WERI-Rb-1 (cell line): ENCODE measurements around the gene FAAP100.
"Not testable (repeated sequence)": the region's sequence is repeated elsewhere in the genome, so short reads cannot be mapped to it uniquely, and the experiment has no call there.

Experiments
- DNase-seq: peaks from one replicate; pipeline ENCODE4 v3.0.0-alpha.2; 2020
- H3K27ac ChIP-seq: fragments of 250-450 bp; sonication (Bioruptor Pico); 2 replicates; pipeline ENCODE4 v1.5.1; 2020; ENCODE audit warnings: mild to moderate bottlenecking, moderate library complexity
- H3K27me3 ChIP-seq: fragments of 250-450 bp; sonication (Bioruptor Pico); 2 replicates; pipeline ENCODE4 v1.5.1; 2021; ENCODE audit warnings: mild to moderate bottlenecking, low read depth, moderate library complexity; ENCODE audit not compliant: insufficient read depth, severe bottlenecking
- H3K36me3 ChIP-seq: fragments of 250-450 bp; sonication (Bioruptor Pico); 2 replicates; pipeline ENCODE4 v1.5.1; 2020; ENCODE audit warnings: mild to moderate bottlenecking, moderate library complexity
- H3K4me3 ChIP-seq: 2 replicates; pipeline ENCODE4 v1.5.1; 2011; ENCODE audit warnings: low read depth, mild to moderate bottlenecking, control low read depth, low read length
- H3K9me3 ChIP-seq: fragments of 250-450 bp; sonication (Bioruptor Pico); 2 replicates; pipeline ENCODE4 v1.5.1; 2021; ENCODE audit warnings: mild to moderate bottlenecking, moderate library complexity; ENCODE audit not compliant: severe bottlenecking
- CTCF ChIP-seq: IDR thresholded peaks from 2 replicates; pipeline ENCODE4 v1.5.1; 2011; ENCODE audit warnings: low read depth, mild to moderate bottlenecking, control low read depth, inconsistent platforms, low read length

FAAP100 gene

GRCh38 chr17:81535480-81536298 is 16.5 kb downstream of the FAAP100 start:
- Histone ChIP-seq H3K4me3 (no peak overlapping the region), H3K9me3 (peaks cover 4% of the 10 kb centered on the region), H3K27ac (no peak overlapping the region), H3K36me3 (peaks cover 26% of the 10 kb centered on the region), H3K27me3 (no peaks in the 10 kb centered on the region)
- no peak for TF ChIP-seq CTCF
- DNase-seq, result no peak

- H3K27me3 ChIP-seq, result no peaks in the 10 kb centered on the region
- H3K27ac ChIP-seq, result no peak overlapping the region; the same call in 1 of the 2 replicates
- peaks cover 19% of the 10 kb centered on the region for H3K36me3 ChIP-seq
- no peak for TF ChIP-seq CTCF
- H3K4me3 ChIP-seq, result no peak overlapping the region
- peaks cover 6% of the 10 kb centered on the region for H3K9me3 ChIP-seq
- DNase-seq, result no peak
These were observed 17.2 kb downstream of the FAAP100 start for GRCh38 chr17:81535007-81535328.

- no peak overlapping the region; the same call in 1 of the 2 replicates for H3K27ac ChIP-seq
- no peaks in the 10 kb centered on the region for H3K27me3 ChIP-seq
- H3K4me3 ChIP-seq, result no peak overlapping the region
- TF ChIP-seq CTCF, result no peak
- peaks cover 6% of the 10 kb centered on the region for H3K9me3 ChIP-seq
- peak; percentile 77 for DNase-seq
- H3K36me3 ChIP-seq, result peaks cover 13% of the 10 kb centered on the region
These were observed 17.8 kb downstream of the FAAP100 start for GRCh38 chr17:81534157-81535006.

GRCh38 chr17:81533339-81534141 is 18.6 kb downstream of the FAAP100 start:
- H3K27me3 ChIP-seq, result no peaks in the 10 kb centered on the region
- H3K9me3 ChIP-seq, result peaks cover 6% of the 10 kb centered on the region
- no peak for TF ChIP-seq CTCF
- H3K27ac ChIP-seq, result peak overlapping the region; percentile 13
- peaks cover 4% of the 10 kb centered on the region for H3K36me3 ChIP-seq
- DNase-seq, result no peak
- H3K4me3 ChIP-seq, result no peak overlapping the region

GRCh38 chr17:81532490-81533287 is 19.5 kb downstream of the FAAP100 start:
- no peaks in the 10 kb centered on the region for H3K36me3 ChIP-seq
- H3K27ac ChIP-seq, result no peak overlapping the region

GRCh38 chr17:81531998-81532404 is 20.2 kb downstream of the FAAP100 start:
- H3K36me3 ChIP-seq, H3K4me3 ChIP-seq: not testable (repeated sequence)

More at GRCh38 chr17:81532490-81533287, 19.5 kb downstream of the FAAP100 start:
- no peak for DNase-seq
- no peak for TF ChIP-seq CTCF
- Histone ChIP-seq H3K4me3 (no peak overlapping the region), H3K27me3 (no peaks in the 10 kb centered on the region), H3K9me3 (peaks cover 6% of the 10 kb centered on the region)

GRCh38 chr17:81531013-81531412 is 21.1 kb downstream of the FAAP100 start:
- not testable (repeated sequence) for DNase-seq, H3K4me3 ChIP-seq, H3K36me3 ChIP-seq, H3K27me3 ChIP-seq, H3K27ac ChIP-seq, H3K9me3 ChIP-seq

More at GRCh38 chr17:81531998-81532404, 20.2 kb downstream of the FAAP100 start:
- not testable (repeated sequence) for DNase-seq, H3K27ac ChIP-seq, H3K27me3 ChIP-seq, H3K9me3 ChIP-seq
